Adrenal gland (tissue), 12 donors: ENCODE results near the gene DCXR. TPM values are rescaled to one million over a fixed set of nuclear protein-coding genes. Genes with fewer than 3 reads are reported as not detected.

Experiments
- DNase-seq, 7 donors: peaks; one replicate each; pipeline ENCODE4 v3.0.0-alpha.2; 2019 to 2020
- H3K27ac ChIP-seq, 5 donors: fragments of 200-600 bp; sonication (generic) in 4 of 5; 1 replicate in 3 of 5; 2 replicates in 2 of 5; pipeline versions ENCODE4 v1.5.1 to v1.8.0; 2016 to 2020; ENCODE audit warnings: mild to moderate bottlenecking in 1 of 5
- H3K27me3 ChIP-seq: fragments of 200-600 bp; 2 replicates; pipeline ENCODE4 v1.8.0; 2021
- H3K36me3 ChIP-seq, 2 donors: fragments of 200-600 bp; replicated peaks in 1 of 2; 1 replicate in 1 of 2; 2 replicates in 1 of 2; pipeline versions ENCODE4 v1.5.1 to v1.8.0; 2018 to 2022
- H3K4me1 ChIP-seq, 2 donors: fragments of 200-600 bp; replicated peaks in 1 of 2; 1 replicate in 1 of 2; 2 replicates in 1 of 2; pipeline versions ENCODE4 v1.5.1 to v1.8.0; 2018 to 2021
- H3K4me3 ChIP-seq, 4 donors: fragments of 200-600 bp; sonication (generic) in 3 of 4; one replicate each; pipeline ENCODE4 v1.5.1; 2016 to 2018
- H3K9me3 ChIP-seq, 3 donors: fragments of 200-600 bp; sonication (generic) in 1 of 3; replicated peaks in 1 of 3; 1 replicate in 2 of 3; 2 replicates in 1 of 3; pipeline versions ENCODE4 v1.5.1 to v1.8.0; 2016 to 2021
- POLR2A ChIP-seq, 2 donors: fragments of 450-650 bp; IDR thresholded peaks; one replicate each; pipeline ENCODE4 v1.6.1; 2017; ENCODE audit warnings: antibody characterized with exemption in 2 of 2, mild to moderate bottlenecking in 2 of 2, moderate library complexity in 1 of 2
- WGBS, 4 donors: extraction: QIAGEN DNeasy Blood & Tissue Kit in 2 of 4; methylation state at CpG; one replicate each; pipeline versions ENCODE4 v1.1.5 to v1.1.7; 2013 to 2017; 5-methylcytosine and 5-hydroxymethylcytosine counted together
- intact Hi-C, 2 donors: fragments of 100-400 bp; cut with DNase I; formaldehyde crosslinking; loops; one replicate each; pipeline versions ENCODE4 v1.14.1 to v1.15.0; 2022 to 2023
- polyA plus RNA-seq, 3 donors: library from polyadenylated mRNA; stranded (reverse); fragments of 200-250 nt in 2 of 3; fragments of 350-450 nt in 1 of 3; fragmentation: Illumina TruSeq in 1 of 3; extraction: RNeasy Lipid Tissue Mini Kit (QIAGEN cat#74804) in 1 of 3; gene quantifications; one replicate each; pipeline ENCODE4 v1.2.3, GENCODE V29; 2013 to 2014
- total RNA-seq, 9 donors: library from RNA; depleted of rRNA in 4 of 9; stranded (reverse); fragments of >200 nt in 4 of 9; fragments of 120-200 nt in 1 of 9; fragmentation: NEBNext Ultra II Directional in 1 of 9; extraction: Animal tissue kit (Norgen Biotek cat#: 25700) in 1 of 9; gene quantifications; one replicate each; pipeline versions ENCODE4 v1.1.0 to v1.2.4, GENCODE V29; 2013 to 2023
- TF ChIP-seq, protein P1 (sequence below), 6 experiments: fragments of 450-650 bp in 4 of 6; fragments of 200-600 bp in 2 of 6; sonication (generic) in 1 of 6; IDR thresholded peaks; 1 replicate in 5 of 6; 2 replicates in 1 of 6; pipeline versions ENCODE4 v1.5.1 to v1.8.0; 2016 to 2021; ENCODE audit warnings: antibody characterized with exemption in 6 of 6, mild to moderate bottlenecking in 2 of 6, moderate library complexity in 1 of 6
- donor health status: healthy with polysubstance abuse.
- donor health status: Bipolar disorder and iron deficiency.
- donor health status: DM: yes; HTN: yes; CAD: no.
- donor health status: DM: no; HTN: no; CAD: no.
- donor health status: DM: no; HTN: no; CAD: no.
- donor health status: DM: yes; HTN: yes; CAD: no.

DCXR gene
- total and polyA plus RNA-seq, 12 donors: 66.9 to 183 (median 104) TPM

GRCh38 chr17:82029990-82030469 is 7.5 kb downstream of the DCXR start:
- intact Hi-C loops: loop anchor here (2.0 to 10.0 kb wide), 4 partner anchors 122 to 285 kb away; partner anchors contain the start of gene CD7 (in 1 of the 2)
- no peaks in the 10 kb centered on the region for H3K9me3 ChIP-seq
- H3K36me3 ChIP-seq: no peaks in the 10 kb centered on the region
- H3K4me1 ChIP-seq: peaks cover 0 to 10% of the 10 kb centered on the region in 2 donors
- no peaks in the 10 kb centered on the region for H3K27me3 ChIP-seq
- 0 to 75% (median 66%) methylated on average over 1 to 31 of the region's 31 CpGs for WGBS, 4 donors
- TF ChIP-seq, protein P1, sequence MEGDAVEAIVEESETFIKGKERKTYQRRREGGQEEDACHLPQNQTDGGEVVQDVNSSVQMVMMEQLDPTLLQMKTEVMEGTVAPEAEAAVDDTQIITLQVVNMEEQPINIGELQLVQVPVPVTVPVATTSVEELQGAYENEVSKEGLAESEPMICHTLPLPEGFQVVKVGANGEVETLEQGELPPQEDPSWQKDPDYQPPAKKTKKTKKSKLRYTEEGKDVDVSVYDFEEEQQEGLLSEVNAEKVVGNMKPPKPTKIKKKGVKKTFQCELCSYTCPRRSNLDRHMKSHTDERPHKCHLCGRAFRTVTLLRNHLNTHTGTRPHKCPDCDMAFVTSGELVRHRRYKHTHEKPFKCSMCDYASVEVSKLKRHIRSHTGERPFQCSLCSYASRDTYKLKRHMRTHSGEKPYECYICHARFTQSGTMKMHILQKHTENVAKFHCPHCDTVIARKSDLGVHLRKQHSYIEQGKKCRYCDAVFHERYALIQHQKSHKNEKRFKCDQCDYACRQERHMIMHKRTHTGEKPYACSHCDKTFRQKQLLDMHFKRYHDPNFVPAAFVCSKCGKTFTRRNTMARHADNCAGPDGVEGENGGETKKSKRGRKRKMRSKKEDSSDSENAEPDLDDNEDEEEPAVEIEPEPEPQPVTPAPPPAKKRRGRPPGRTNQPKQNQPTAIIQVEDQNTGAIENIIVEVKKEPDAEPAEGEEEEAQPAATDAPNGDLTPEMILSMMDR (IDR thresholded peaks at IDR 0.05): no peak
- no peak for TF ChIP-seq POLR2A (IDR thresholded peaks at IDR 0.05)
- no peak overlapping the region for H3K27ac ChIP-seq
- no peak overlapping the region for H3K4me3 ChIP-seq
- DNase-seq: no peak

DNA sequence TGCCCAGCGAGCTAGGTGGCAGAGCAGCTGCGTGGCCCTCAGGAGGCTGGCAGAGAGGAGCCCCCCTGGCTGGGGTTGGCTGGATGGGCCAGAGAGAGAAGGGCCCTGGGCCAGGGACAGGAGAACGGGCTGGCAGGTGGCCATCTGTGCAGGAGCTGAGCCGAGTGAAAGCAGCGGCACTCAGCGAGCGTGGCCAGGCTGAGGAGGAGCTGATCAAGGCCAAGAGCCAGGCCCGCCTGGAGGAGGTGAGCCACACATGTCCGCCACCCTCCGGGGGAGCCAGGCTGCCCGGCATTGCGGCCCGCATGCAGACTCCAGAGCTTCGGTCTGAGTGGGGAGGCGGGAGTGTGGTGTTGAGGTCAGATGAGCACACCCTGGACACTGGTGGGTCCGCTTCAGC is 8.1 kb downstream of the DCXR start:
- Histone ChIP-seq H3K4me1 (peaks cover 0 to 12% of the 10 kb centered on the region in 2 donors), H3K4me3 (no peak overlapping the region), H3K27ac (no peak overlapping the region), H3K36me3 (no peaks in the 10 kb centered on the region), H3K9me3 (no peaks in the 10 kb centered on the region), H3K27me3 (no peaks in the 10 kb centered on the region)
- 79 to 85% (median 82%) methylated on average over 12 to 16 of the region's 16 CpGs for WGBS, 4 donors
- TF ChIP-seq, protein P1 (IDR thresholded peaks at IDR 0.05): no peak
- no peak for TF ChIP-seq POLR2A (IDR thresholded peaks at IDR 0.05)
- DNase-seq: no peak
- intact Hi-C loops: loop anchor here (5.0 to 10.0 kb wide), 2 partner anchors 123 to 265 kb away; no protein-coding TSS in a partner anchor

GRCh38 chr17:82028966-82029365 is 8.5 kb downstream of the DCXR start:
- Histone ChIP-seq H3K9me3 (no peaks in the 10 kb centered on the region), H3K36me3 (no peaks in the 10 kb centered on the region), H3K4me3 (no peak overlapping the region), H3K27ac (no peak overlapping the region), H3K4me1 (peaks cover 3 to 16% of the 10 kb centered on the region in 2 donors), H3K27me3 (no peaks in the 10 kb centered on the region)
- TF ChIP-seq, protein P1 (IDR thresholded peaks at IDR 0.05): no peak
- TF ChIP-seq POLR2A (IDR thresholded peaks at IDR 0.05): no peak
- WGBS, 4 donors: 97 to 100% methylated on average over 9 of the region's 9 CpGs; no CpG with 5 or more reads in 2 of the 4 donors
- DNase-seq: no peak
- intact Hi-C loops: loop anchor here (5.0 to 10.0 kb wide), 2 partner anchors 123 to 266 kb away; no protein-coding TSS in a partner anchor

- WGBS, 4 donors: 93 to 100% (median 96%) methylated on average over 7 to 13 of the region's 13 CpGs
These were observed 9.3 kb downstream of the DCXR start for GRCh38 chr17:82028246-82028645.

More at GRCh38 chr17:82028246-82028645, 9.3 kb downstream of the DCXR start:
- TF ChIP-seq, protein P1 (IDR thresholded peaks at IDR 0.05): no peak
- no peak for TF ChIP-seq POLR2A (IDR thresholded peaks at IDR 0.05)
- H3K27me3 ChIP-seq: no peaks in the 10 kb centered on the region
- intact Hi-C loops: loop anchor here (5.0 to 10.0 kb wide), 2 partner anchors 124 to 267 kb away; no protein-coding TSS in a partner anchor
- DNase-seq: no peak
- H3K4me1 ChIP-seq: peaks cover 9 to 22% of the 10 kb centered on the region in 2 donors
- H3K9me3 ChIP-seq: no peaks in the 10 kb centered on the region
- no peak overlapping the region for H3K27ac ChIP-seq
- no peaks in the 10 kb centered on the region for H3K36me3 ChIP-seq
- no peak overlapping the region for H3K4me3 ChIP-seq
